Thyroid gland (tissue), 4 donors: ENCODE results near the gene FADS6.

Experiments
- POLR2A ChIP-seq, 2 donors: fragments of 450-650 bp; IDR thresholded peaks; one replicate each; pipeline ENCODE4 v1.6.1; 2017; ENCODE audit warnings: antibody characterized with exemption in 2 of 2, mild to moderate bottlenecking in 2 of 2, moderate library complexity in 1 of 2
- TF ChIP-seq, protein P1 (sequence below), 6 experiments: fragments of 200-600 bp in 3 of 6; fragments of 450-650 bp in 3 of 6; sonication (generic) in 3 of 6; IDR thresholded peaks; one replicate each; pipeline ENCODE4 v1.5.1; 2016 to 2019; ENCODE audit warnings: antibody characterized with exemption in 6 of 6, mild to moderate bottlenecking in 2 of 6, inconsistent platforms in 1 of 6, moderate library complexity in 1 of 6

DNA sequence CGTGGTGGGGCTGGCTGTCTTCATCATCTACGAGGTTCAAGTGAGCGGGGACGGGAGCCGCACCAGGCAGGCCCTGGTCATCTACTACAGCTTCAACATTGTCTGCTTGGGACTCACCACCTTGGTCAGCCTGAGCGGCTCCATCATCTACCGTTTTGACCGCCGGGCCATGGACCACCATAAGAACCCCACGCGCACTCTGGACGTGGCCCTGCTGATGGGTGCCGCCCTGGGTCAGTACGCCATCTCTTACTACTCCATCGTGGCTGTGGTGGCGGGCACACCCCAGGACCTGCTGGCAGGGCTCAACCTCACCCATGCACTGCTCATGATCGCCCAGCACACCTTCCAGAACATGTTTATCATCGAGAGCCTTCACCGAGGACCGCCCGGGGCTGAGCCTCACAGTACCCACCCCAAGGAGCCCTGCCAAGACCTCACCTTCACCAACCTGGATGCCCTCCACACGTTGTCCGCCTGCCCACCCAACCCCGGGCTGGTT lies 37.2 kb upstream of the FADS6 start:
- TF ChIP-seq, protein P1, sequence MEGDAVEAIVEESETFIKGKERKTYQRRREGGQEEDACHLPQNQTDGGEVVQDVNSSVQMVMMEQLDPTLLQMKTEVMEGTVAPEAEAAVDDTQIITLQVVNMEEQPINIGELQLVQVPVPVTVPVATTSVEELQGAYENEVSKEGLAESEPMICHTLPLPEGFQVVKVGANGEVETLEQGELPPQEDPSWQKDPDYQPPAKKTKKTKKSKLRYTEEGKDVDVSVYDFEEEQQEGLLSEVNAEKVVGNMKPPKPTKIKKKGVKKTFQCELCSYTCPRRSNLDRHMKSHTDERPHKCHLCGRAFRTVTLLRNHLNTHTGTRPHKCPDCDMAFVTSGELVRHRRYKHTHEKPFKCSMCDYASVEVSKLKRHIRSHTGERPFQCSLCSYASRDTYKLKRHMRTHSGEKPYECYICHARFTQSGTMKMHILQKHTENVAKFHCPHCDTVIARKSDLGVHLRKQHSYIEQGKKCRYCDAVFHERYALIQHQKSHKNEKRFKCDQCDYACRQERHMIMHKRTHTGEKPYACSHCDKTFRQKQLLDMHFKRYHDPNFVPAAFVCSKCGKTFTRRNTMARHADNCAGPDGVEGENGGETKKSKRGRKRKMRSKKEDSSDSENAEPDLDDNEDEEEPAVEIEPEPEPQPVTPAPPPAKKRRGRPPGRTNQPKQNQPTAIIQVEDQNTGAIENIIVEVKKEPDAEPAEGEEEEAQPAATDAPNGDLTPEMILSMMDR (IDR thresholded peaks at IDR 0.05): no peak
- TF ChIP-seq POLR2A (IDR thresholded peaks at IDR 0.05): no peak
